K562 (cell line): Measurements from ENCODE around the gene RBM17.

Experiments used
- ARID2 ChIP-seq: fragments of 450-650 bp; IDR thresholded peaks from 2 replicates; pipeline ENCODE4 v1.6.1; 2017; ENCODE audit warnings: antibody characterized with exemption, mild to moderate bottlenecking
- CTCF ChIP-seq, 3 experiments: IDR thresholded peaks in 2 of 3; conservative IDR thresholded peaks in 1 of 3; 2 replicates each; pipeline ENCODE4 v1.5.1; 2011 to 2012; ENCODE audit warnings: low read length in 3 of 3, mild to moderate bottlenecking in 3 of 3, control low read depth in 2 of 3, improper control_type of control experiment in 1 of 3, inconsistent platforms in 1 of 3, low read depth in 1 of 3, mixed read lengths in 1 of 3, moderate library complexity in 1 of 3; ENCODE audit not compliant: insufficient read depth in 2 of 3
- E2F5 ChIP-seq: sonication (generic); formaldehyde crosslinking; IDR thresholded peaks from 2 replicates; pipeline ENCODE4 v1.8.0; 2022; ENCODE audit warnings: mild to moderate bottlenecking, missing genetic modification reagents
- ELF1 ChIP-seq: fragments of 200-800 bp; sonication (Bioruptor generic); IDR thresholded peaks from 2 replicates; pipeline ENCODE4 v1.6.1; 2016; ENCODE audit warnings: missing genetic modification characterization, missing compliant biosample characterization
- FOXK2 ChIP-seq, 2 experiments: fragments of 450-650 bp; IDR thresholded peaks in 1 of 2; conservative IDR thresholded peaks in 1 of 2; 2 replicates each; pipeline ENCODE4 v1.6.1; 2016; ENCODE audit warnings: low read depth in 2 of 2, mild to moderate bottlenecking in 1 of 2
- MTF1 ChIP-seq: fragments of 250-450 bp; sonication (Bioruptor Pico); IDR thresholded peaks from 2 replicates; pipeline ENCODE4 v1.9.0; 2021; ENCODE audit warnings: moderate library complexity, mild to moderate bottlenecking, inconsistent platforms, borderline replicate concordance
- NFIC ChIP-seq: fragments of 450-650 bp; IDR thresholded peaks from 2 replicates; pipeline ENCODE4 v1.6.1; 2017; ENCODE audit warnings: mild to moderate bottlenecking, inconsistent platforms
- SIN3A ChIP-seq, 2 experiments: fragments of 150-350 bp in 1 of 2; IDR thresholded peaks; 2 replicates each; pipeline ENCODE4 v1.6.1; 2011 to 2016; ENCODE audit warnings: borderline replicate concordance in 2 of 2, low read depth in 2 of 2, low read length in 2 of 2, mild to moderate bottlenecking in 2 of 2, moderate library complexity in 2 of 2; ENCODE audit not compliant: control insufficient read depth in 1 of 2
- SMAD1 ChIP-seq: fragments of 150-350 bp; IDR thresholded peaks from 2 replicates; pipeline ENCODE4 v1.6.1; 2014; ENCODE audit warnings: low read length, low read depth; ENCODE audit not compliant: partially characterized antibody
- ZNF184 ChIP-seq: sonication (generic); formaldehyde crosslinking; IDR thresholded peaks from 2 replicates; pipeline ENCODE4 v1.5.0; 2020; ENCODE audit warnings: missing genetic modification reagents
- ZNF274 ChIP-seq: IDR thresholded peaks from 2 replicates; pipeline ENCODE4 v1.6.1; 2011; ENCODE audit warnings: low read depth, mild to moderate bottlenecking, low read length, moderate library complexity, borderline replicate concordance

GRCh38 chr10:6124666-6125065 is 35.8 kb downstream of the RBM17 start:
- TF ChIP-seq FOXK2 (conservative IDR thresholded peaks at IDR 0.05 in 1 of 2, IDR thresholded peaks at IDR 0.05 in 1 of 2; ENCODE audit: low read depth in 2 of 2) (no peak), CTCF (IDR thresholded peaks at IDR 0.05 in 2 of 3, conservative IDR thresholded peaks at IDR 0.05 in 1 of 3; ENCODE audit: insufficient read depth in 2 of 3, low read depth in 1 of 3, low read length in 3 of 3) (no peak), ZNF184 (CRISPR knock-in tag) (no peak), NFIC (no peak), SMAD1 (no peak), SIN3A (IDR thresholded peaks at IDR 0.05; ENCODE audit: borderline replicate concordance in 2 of 2, control insufficient read depth in 1 of 2, low read depth in 2 of 2, low read length in 2 of 2) (no peak), E2F5 (CRISPR knock-in tag) (no peak), ZNF274 (no peak), ELF1 (no peak), MTF1 (no peak), ARID2 (no peak)
